Measurements from ENCODE around the gene CRYBG2. TPM values are rescaled to one million over a fixed set of nuclear protein-coding genes. Genes with fewer than 3 reads are reported as not detected.

Gene CRYBG2
- total and polyA plus RNA-seq, 2 of the 13 experiments (the other 11 are each of a cell fraction or from before 2014, with no cell fraction given), result 1.3 to 2.9 TPM

GRCh38 chr1:26350701-26351589 is 3.0 kb downstream of the CRYBG2 start (continued):
- TF ChIP-seq ZNF407 (CRISPR knock-in tag; IDR thresholded peaks at IDR 0.05; ENCODE audit: not compliant biosample characterization), result peak; percentile 26
- TF ChIP-seq, protein P1, sequence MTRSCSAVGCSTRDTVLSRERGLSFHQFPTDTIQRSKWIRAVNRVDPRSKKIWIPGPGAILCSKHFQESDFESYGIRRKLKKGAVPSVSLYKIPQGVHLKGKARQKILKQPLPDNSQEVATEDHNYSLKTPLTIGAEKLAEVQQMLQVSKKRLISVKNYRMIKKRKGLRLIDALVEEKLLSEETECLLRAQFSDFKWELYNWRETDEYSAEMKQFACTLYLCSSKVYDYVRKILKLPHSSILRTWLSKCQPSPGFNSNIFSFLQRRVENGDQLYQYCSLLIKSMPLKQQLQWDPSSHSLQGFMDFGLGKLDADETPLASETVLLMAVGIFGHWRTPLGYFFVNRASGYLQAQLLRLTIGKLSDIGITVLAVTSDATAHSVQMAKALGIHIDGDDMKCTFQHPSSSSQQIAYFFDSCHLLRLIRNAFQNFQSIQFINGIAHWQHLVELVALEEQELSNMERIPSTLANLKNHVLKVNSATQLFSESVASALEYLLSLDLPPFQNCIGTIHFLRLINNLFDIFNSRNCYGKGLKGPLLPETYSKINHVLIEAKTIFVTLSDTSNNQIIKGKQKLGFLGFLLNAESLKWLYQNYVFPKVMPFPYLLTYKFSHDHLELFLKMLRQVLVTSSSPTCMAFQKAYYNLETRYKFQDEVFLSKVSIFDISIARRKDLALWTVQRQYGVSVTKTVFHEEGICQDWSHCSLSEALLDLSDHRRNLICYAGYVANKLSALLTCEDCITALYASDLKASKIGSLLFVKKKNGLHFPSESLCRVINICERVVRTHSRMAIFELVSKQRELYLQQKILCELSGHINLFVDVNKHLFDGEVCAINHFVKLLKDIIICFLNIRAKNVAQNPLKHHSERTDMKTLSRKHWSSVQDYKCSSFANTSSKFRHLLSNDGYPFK (CRISPR knock-in tag; IDR thresholded peaks at IDR 0.05; ENCODE audit: borderline replicate concordance), result 0 out of 2 replicates have a peak, but pooled peaks have one; percentile 63
- TF ChIP-seq FOXK1 (CRISPR knock-in tag; IDR thresholded peaks at IDR 0.05; ENCODE audit: borderline replicate concordance, low read depth), result 0 out of 2 replicates have a peak, but pooled peaks have one; percentile 25
- TF ChIP-seq, protein P2, sequence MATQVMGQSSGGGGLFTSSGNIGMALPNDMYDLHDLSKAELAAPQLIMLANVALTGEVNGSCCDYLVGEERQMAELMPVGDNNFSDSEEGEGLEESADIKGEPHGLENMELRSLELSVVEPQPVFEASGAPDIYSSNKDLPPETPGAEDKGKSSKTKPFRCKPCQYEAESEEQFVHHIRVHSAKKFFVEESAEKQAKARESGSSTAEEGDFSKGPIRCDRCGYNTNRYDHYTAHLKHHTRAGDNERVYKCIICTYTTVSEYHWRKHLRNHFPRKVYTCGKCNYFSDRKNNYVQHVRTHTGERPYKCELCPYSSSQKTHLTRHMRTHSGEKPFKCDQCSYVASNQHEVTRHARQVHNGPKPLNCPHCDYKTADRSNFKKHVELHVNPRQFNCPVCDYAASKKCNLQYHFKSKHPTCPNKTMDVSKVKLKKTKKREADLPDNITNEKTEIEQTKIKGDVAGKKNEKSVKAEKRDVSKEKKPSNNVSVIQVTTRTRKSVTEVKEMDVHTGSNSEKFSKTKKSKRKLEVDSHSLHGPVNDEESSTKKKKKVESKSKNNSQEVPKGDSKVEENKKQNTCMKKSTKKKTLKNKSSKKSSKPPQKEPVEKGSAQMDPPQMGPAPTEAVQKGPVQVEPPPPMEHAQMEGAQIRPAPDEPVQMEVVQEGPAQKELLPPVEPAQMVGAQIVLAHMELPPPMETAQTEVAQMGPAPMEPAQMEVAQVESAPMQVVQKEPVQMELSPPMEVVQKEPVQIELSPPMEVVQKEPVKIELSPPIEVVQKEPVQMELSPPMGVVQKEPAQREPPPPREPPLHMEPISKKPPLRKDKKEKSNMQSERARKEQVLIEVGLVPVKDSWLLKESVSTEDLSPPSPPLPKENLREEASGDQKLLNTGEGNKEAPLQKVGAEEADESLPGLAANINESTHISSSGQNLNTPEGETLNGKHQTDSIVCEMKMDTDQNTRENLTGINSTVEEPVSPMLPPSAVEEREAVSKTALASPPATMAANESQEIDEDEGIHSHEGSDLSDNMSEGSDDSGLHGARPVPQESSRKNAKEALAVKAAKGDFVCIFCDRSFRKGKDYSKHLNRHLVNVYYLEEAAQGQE (IDR thresholded peaks at IDR 0.05; ENCODE audit: borderline replicate concordance in 1 of 2, low read depth in 1 of 2, low read length in 2 of 2), result peak in 1 of 2 experiments; percentile 73; a peak in 1 of 4 replicates
- TF ChIP-seq, protein P3, sequence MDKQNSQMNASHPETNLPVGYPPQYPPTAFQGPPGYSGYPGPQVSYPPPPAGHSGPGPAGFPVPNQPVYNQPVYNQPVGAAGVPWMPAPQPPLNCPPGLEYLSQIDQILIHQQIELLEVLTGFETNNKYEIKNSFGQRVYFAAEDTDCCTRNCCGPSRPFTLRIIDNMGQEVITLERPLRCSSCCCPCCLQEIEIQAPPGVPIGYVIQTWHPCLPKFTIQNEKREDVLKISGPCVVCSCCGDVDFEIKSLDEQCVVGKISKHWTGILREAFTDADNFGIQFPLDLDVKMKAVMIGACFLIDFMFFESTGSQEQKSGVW (CRISPR knock-in tag; IDR thresholded peaks at IDR 0.05; ENCODE audit: borderline replicate concordance), result no peak
